Femur (tissue), 1 donor: ENCODE measurements around the gene NANOGP8.
"Not testable (repeated sequence)": the region's sequence is repeated elsewhere in the genome, so short reads cannot be mapped to it uniquely, and the experiment has no call there.

Experiments
- DNase-seq: peaks from one replicate; pipeline ENCODE4 v3.0.0-alpha.2; 2017

Gene NANOGP8, protein sequence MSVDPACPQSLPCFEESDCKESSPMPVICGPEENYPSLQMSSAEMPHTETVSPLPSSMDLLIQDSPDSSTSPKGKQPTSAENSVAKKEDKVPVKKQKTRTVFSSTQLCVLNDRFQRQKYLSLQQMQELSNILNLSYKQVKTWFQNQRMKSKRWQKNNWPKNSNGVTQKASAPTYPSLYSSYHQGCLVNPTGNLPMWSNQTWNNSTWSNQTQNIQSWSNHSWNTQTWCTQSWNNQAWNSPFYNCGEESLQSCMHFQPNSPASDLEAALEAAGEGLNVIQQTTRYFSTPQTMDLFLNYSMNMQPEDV

DNA sequence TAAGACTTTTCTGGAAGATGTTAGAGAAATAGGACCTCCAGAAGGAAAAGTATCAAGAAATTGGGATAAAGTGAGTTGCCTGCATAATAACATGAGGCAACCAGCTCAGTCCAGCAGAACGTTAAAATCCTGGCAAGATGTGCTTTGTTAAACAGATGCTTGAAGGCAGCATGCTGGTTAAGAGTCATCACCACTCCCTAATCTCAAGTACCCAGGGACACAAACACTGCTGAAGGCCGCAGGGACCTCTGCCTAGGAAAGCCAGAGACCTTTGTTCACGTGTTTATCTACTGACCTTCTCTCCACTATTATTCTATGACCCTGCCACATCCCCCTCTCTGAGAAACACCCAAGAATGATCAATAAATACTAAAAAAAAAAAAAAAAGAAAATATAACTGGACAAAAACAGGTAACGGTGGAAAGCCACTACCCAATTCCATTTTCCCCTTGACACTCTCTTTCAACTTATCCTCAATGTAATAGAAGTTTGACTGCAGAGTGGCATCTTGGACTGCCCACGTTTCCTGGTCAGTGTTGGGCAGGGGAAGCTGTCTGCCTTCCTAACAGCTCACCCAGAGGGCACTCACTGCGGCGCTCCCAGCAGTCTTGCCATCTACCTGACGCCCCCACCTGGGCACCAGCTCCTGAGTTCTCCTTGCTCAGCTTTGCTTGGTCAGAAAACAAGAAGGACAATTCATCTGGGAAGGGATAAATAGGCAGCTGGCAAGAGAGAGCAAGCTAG, at the start of gene NANOGP8:
TSS of gene NANOGP8 (minus strand) at position 120 of the 744 bp plus-strand sequence. CDS start 185 bp downstream, outside the sequence.
- DNase-seq: not testable (repeated sequence)

DNA sequence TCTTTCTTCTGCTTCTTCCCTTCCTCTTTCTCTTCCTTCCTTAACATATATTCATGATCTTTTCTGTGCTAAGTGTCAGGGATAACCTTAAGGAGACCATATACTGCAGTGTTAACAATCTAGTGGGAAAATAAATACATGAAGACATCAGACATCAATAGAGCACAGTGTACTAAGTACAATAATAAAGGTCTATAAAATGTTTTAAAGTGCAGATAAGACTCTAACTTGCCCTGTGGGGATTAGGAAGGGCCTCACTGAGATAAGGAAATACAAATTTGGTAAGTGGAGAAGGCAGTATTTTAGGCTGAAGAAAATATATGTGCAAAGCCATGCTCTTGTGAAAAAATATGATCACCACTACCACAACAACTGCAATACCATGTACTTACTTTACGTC, 49.2 kb upstream of the NANOGP8 start:
- no peak for DNase-seq

DNA sequence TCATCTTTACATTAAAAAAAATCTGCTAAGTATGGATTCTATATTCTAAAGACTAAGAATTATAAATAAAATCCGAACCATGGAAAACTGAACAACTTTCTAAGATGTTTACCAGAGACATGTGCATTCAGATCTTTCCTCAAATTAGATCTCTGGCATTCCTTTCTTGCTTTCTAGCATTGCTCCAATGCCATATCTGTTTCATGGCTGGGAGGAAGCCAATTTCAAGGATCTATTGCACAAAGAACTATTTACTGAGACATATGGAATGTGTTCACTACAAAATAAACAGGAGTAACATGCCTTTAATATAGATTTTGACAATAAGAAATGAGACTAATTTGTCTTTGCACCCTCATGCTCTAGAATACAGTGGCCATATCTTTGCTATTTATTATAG, 45.1 kb upstream of the NANOGP8 start:
- DNase-seq: no peak

DNA sequence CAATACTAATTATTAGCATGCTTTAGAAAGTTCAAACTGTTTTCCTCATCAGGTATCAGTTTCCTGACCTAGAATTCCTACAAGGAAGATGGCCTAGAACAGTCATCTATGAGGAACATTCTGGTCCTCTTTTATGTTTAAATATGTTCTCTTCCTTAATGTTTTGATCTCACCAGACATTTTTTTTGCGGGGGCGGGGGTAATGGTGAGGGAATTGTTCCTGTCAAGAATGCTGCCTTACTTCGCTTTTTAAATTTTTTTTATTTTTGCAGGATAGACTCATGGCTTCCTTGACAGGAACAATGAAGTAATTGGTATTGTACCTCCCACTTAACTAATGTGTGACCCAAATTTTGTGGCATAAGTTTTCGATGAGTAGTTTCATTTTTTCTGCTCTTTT, 44.3 kb upstream of the NANOGP8 start:
- no peak for DNase-seq

DNA sequence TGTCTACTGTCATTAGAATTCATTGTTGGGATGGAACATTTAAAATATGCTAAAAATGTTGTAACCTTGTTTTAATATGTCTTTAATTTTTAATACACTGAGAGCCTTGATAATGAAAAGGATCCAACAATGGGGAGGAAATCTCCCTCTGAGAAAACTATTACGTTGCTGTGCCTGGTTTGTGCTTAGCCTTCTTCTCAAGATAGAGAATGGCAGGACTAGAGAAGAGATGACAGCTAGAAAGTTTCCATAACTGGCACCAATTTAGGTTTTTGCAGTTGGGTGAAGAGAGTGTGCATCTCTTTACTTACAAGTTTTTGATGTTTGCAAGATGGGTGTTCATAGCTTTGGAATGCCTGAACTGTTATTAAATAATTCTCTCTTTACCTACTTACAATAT, 42.6 kb upstream of the NANOGP8 start:
- DNase-seq: no peak

DNA sequence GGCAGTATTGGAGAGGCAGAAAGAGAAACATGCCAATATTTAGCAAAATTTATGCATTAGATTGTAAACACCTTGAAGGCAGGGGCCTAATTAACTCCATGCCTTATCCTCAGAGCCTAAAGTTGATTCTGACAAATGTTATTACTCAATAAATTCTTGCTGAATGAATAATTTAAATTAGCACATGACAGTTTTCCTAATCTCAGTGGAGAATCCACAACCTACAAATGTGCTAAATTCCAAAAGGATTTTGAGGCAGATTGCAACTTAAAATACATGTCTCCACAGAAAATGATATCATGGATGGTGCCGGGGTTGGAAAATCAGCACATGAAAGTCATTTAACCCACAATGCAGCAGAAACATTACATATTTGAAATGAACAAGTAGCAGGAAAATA, 41.1 kb upstream of the NANOGP8 start:
- DNase-seq: no peak

DNA sequence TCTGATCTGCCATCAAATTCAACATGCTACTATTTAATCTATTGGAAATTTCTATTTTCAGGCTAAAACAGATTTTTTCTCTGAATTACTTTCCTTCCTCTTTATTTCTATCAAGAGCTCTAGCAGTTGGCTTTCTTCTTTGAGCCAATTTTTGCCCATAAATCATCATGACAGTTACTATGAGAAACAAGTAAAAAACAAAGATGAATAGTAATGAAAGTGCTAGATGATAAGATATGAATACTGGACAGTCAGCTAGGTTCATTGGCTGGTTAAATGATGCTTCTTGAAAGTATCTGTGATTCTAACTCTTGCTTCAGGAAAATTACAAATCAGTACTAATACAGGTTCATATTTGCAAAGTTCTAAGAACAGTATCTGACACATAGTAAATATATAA, 38.6 kb upstream of the NANOGP8 start:
- no peak for DNase-seq

DNA sequence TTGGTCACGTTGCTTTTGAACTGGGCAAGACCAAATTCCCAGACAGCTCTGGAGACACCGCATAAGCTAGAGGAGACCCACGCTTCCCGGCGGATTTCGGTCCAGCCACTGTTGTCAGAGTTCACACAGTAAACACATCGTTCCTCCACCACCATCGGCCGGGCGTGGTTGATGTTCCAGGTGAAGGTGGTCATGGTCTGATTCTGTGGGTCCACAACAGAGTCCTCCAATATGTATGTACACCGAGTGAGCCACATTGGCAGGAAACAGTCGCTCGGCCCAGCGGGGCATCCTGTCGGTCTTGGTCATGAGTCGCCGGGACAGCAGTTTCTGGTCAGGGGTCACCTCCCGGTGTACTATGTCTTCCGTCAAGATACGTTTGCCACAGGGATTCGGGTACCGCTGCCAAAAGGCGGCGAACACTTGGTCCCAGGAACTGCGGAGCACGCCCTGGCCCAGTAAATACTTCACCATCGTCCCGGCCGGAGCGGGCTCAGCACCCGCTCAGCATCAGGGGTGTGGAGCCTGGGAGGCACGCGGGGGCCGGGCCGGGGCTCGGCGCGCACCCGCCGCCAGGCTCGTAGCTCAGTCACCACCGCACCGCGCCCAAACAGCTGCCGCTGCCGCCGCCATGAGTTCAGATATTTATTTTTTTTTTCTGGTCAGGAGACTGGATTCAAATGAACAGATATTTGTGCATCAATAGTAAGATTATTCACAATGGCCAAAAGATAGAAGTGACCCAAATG, 36.7 kb upstream of the NANOGP8 start:
- no peak for DNase-seq

DNA sequence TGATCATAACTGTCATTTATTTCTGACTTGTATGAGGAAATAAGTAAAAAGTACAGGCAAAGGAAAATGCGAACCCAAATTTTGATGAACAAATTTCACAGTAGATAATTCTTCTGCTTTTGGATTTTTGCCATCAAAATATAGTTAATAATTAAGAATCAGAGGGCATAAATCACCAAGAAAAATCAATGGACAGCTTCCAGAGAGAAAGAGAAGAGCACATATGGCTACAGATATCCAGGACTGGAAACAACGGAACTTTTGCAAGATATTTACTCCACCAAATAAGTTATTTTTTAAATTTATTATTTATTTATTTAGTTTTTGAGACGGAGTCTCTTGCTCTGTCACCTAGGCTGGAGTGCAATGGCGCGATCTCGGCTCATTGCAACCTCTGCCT, 35.1 kb upstream of the NANOGP8 start:
- no peak for DNase-seq

DNA sequence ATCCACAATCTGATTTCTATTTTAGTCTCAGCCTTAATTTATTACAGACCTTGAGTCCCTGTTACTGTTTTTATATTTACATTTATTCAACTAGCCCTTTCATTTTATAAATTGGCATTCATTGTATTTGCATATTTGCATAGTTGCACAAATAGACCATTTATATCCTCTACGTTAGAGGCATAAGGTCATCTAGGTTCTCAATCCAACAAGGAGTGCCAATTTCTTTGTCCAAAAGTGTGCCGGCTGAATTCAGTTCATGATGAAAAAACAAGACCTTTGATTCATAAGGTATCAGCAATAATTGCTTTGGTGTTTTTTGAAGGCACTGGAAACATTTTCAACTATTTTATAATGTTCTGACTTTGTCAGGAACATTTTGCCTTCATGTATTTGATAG, 33.9 kb upstream of the NANOGP8 start:
- no peak for DNase-seq

DNA sequence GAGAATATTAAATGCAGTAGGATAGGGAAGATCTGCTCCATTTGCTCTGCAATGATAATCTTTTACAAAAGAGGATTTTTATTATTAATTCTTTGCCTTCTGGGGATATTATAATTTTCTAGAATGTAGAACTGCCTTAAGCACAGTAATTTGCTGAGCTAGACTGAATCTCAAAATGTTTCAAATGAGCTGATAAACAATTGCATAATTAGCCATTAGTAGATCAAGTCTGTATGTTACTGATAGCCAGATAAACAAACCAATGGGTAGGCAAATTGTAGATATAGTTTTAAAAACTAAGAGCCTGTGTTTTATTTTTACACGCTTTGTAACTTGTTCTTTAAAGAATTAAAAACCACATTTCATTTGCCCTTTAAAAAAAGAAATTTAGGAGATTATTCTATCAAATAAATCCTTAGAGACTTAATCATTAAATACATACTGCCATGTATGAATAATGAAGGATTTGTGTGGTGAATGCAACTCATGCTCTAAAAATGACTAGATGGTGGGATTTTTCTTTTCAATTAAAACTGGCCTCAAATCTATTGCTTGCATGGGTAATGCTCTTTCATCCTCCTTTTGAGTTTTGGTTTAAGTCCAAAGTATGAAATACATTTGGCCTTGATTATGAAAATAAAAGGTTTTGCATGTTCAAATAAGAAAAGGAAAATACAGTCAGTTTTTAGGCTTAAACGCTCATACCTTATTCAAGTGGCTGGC, 32.6 kb upstream of the NANOGP8 start:
- no peak for DNase-seq

DNA sequence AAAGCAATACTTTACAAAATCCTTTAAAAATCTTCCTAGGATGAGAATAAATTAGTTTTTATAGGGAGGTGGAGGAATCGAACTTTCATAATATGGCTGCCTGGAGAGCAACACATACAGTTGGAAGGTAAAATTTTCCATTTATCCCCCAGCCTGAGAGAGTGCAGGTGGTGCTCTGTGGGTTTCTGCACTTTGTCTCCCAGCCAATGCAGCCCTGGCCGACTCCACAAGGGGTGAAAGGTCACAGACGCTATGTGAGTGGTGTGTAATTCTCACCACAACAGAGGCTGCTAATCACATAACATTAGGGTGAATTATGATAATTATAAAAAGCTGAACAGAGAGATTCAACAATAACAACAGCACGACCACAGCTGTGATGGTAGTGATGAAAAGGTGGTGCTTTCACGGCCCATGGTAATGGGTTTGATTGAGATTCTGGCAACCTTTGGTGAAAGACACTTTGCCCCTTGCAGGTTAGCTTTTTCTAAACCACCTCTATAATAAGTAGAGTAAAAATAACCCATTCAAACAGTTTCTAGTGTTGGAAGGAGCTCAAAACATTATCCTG, 30.1 kb upstream of the NANOGP8 start:
- no peak for DNase-seq

DNA sequence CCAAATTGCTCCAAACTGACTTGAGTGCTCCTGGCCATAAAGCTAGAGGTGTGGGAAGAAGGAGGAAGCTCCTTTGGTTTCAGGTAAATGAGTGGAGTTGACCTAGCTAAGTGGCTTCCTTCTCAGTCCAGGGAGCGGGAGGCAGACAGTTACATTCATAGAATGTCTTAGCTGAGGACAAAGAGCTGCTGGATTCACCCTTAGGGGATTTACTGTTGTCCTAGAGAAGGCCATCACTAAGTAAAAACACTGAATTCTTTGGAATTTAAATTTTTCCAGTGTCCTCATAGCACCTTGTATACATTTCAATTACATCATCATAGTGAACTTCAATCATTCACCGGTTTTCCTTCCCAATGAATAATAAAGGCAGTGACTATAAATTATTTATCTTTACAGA, 27.3 kb upstream of the NANOGP8 start:
- DNase-seq: no peak

DNA sequence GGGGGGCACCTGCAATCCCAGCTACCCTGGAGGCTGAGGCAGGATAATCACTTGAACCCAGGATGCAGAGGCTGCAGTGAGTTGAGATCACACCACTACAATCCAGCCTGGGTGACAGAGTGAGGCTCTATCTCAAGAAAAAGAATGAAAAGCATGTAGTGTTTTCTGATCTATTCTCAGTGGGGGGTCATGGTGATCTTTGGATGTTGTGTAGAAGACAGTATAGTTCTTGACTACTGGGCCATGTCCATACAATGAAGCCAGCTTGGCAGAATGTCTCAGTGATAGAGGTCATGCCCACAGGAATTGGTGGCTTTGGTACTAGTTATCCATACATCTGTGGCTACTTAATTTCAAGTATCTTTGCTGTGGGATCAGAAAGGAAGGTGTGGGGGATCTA, 26.8 kb upstream of the NANOGP8 start:
- DNase-seq: no peak

DNA sequence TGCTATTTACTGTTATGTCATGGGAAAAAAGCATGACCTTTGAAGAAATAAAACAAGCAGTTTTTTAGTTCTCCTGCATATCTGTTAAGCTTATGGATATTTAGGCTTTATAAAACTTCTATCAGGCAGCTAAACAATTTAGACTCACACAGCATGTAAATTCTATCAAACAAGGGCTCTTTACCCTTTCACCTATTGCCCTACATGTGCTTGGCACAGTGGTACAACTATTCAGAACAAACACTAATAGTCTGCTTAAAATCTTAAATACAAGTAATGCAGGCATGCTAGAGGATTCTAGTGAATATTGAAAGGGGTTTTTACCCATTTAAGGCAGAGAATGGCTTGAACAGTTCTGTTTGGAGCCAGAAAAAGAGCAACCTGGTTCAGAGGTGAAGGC, 23.4 kb upstream of the NANOGP8 start:
- no peak for DNase-seq

DNA sequence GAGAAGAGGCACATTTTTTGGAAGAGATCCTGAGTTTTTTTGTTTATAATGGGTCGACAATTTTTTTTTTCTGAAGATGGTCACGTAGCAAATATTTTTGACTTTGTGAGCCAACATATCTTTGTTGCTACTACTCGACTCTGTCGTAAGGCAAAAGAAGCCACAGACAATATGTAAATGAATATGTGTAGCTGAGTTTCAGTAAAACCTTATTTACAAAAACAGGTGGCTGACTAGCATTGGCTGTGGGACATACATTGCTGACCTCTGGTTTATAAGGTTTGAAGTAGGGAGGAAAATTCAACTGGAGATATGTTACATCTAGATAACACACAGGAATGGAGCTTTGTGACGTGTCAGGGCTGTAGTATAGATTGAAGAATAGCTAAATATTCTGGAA, 22.5 kb upstream of the NANOGP8 start:
- DNase-seq: no peak

DNA sequence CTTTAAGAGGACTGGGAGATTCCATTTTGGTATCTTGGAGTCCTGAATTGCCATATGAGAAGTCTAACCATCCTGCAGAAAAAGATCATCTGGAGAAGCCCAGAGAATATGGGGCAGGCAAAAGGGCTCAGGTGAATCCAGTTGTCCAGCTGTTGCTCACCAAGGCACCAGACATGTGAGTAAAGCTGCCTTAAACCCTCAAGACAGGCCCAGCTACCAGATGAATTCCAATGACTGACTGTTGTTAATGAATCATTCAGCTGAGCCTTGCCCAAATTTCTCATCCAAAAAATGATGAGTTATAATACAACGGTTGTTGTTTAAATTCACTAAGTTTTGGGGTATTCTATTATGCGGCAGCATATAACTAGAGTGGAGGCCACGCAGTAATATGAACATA, 22.0 kb upstream of the NANOGP8 start:
- DNase-seq: no peak

DNA sequence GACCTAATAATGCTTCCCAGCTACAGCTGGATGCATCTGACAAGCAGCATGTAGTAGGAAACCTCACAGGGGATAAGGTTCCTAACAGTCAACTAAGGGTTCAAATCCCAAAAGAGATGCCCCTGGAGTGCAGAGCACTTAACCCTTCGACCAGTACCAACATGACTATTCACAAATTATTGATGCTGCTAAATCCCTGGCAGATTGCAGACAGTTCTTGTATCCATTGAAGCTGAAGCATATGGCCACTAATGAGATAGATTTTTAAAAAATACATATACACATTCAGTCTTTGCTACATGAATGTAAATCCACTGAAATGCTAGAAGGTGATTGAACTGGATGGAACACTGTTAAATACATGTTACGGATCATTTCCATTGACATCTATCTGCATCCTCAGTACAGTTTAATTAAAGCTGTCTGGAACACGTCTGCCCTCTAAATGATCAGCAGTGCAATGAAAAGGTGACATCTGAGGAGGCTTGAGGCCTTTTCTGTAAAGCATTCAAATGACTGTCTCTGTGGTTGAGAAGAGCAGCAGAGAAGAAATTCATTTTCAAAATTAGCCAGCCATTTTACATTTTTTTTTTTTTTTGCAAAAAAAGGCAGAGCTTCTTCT, 19.5 kb upstream of the NANOGP8 start:
- no peak for DNase-seq

DNA sequence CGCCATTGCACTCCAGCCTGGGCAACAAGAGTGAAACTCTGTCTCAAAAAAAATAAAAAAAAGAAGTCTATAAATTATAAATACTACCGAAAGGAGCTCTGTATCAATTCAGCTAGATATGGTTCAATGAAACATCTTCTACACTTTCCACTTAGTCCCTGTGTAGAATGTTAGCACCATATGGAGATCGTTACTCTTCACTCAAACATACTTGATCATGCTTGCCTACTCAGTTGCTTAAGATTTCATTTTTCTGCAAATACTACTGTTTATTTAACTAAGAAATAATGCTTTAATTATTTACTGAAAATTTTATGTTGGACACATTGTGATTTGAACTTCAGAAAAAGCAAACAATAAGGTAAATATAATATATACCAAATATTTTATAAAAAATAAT, 17.1 kb upstream of the NANOGP8 start:
- DNase-seq: no peak

DNA sequence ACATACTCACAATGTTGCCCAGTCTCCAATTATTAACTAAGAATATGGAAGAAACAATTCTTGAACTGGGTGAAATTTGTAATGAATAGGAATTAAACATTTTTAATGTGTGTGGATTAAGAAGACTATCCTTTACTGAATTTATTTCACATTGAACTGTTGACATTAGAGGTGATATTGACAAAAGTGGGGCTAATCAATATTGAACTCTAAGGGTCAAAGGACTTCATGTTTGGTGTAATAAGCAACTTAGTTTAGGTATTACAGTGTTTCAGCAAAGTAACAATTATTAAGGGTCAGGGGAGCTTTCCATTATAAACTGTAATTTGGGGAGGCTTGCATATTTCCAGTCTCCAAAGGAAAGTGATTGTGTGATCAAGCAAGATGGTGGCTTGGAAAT, 16.2 kb upstream of the NANOGP8 start:
- no peak for DNase-seq

DNA sequence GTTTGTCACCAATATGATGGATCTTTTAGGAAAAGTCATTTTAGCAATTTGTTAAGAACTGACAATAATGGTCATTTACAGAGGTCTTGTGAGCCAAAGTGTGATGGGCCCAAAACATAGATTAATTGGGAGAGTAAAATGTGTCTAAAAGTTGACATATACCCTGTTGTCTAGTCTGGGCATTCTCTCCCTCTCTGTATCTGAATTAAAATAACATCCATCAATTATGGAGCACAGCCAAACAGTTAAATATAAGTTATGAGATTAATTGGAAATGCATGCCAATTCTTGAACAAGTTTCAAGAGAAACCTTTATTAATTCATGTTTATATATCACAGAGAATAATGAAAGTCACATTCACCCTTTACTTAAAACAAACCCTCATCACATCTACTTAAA, 13.6 kb upstream of the NANOGP8 start:
- no peak for DNase-seq

DNA sequence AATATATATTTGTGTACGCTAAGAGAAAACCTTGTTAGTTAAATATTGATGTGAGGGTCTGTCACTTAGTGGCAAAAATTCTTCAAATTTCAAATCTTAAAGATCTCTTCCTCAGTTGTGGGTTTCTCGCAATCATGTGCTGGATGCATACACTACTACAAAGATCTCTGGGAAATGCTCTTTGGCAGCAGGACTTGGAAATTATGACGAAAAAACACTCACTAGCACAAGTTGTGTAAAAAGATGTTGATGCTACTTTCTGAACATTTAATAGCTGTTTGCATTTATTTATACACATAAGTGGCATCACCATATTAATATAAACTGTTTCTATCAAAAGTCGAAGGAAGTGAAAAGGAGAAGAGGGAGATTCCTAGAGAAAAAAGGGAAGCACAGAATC, 10.8 kb upstream of the NANOGP8 start:
- DNase-seq: no peak
